ENCODE data around the gene ZNF329. TPM values are rescaled to one million over a fixed set of nuclear protein-coding genes. Genes with fewer than 3 reads are reported as not detected.

ZNF329 gene
- total and polyA plus RNA-seq, 11 donors, result 2.4 to 10.9 (median 9.0) TPM

GRCh38 chr19:58086825-58087710 lies 63.5 kb downstream of the ZNF329 start:
- H3K9me3 ChIP-seq, result peaks cover 0 to 71% (median 27%) of the 10 kb centered on the region in 12 donors

DNA sequence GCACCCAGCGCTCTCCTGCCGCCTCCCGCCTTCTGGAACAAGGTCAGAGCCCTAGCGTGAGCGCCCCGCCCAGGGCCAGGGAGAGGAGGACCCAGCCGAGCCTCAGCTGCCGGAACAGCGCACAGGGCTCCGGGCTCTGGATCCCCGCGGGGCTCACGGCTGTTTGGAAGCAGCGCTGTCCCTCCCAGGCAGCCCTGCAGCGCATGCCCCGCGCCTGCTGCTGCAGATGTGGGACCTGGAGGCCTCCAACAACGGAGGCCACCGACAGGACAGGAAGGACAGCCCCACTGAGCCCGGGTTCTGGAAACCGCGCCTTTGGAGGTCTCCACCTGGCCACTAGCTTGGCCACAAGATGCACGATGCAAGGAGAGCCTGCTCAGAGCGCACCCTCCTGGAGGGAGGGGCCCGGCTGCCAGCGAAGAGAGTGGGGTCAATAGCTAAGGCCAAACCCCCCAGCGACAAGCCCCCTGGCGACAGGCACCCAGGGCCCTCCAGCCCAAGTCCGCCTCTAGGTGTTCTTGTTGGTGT lies 65.2 kb downstream of the ZNF329 start:
- intact Hi-C loops (cut with DNase I), result no loop called here
- H3K9me3 ChIP-seq, result peaks cover 0 to 81% (median 31%) of the 10 kb centered on the region in 12 donors
- ATAC-seq, result peak in 2 of 4 donors; percentile 6 to 23
- no peaks in the 10 kb centered on the region for H3K27me3 ChIP-seq
- H3K4me1 ChIP-seq, result no peaks in the 10 kb centered on the region
- TF ChIP-seq, protein P1, sequence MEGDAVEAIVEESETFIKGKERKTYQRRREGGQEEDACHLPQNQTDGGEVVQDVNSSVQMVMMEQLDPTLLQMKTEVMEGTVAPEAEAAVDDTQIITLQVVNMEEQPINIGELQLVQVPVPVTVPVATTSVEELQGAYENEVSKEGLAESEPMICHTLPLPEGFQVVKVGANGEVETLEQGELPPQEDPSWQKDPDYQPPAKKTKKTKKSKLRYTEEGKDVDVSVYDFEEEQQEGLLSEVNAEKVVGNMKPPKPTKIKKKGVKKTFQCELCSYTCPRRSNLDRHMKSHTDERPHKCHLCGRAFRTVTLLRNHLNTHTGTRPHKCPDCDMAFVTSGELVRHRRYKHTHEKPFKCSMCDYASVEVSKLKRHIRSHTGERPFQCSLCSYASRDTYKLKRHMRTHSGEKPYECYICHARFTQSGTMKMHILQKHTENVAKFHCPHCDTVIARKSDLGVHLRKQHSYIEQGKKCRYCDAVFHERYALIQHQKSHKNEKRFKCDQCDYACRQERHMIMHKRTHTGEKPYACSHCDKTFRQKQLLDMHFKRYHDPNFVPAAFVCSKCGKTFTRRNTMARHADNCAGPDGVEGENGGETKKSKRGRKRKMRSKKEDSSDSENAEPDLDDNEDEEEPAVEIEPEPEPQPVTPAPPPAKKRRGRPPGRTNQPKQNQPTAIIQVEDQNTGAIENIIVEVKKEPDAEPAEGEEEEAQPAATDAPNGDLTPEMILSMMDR (IDR thresholded peaks at IDR 0.05), result no peak
- TF ChIP-seq POLR2A (IDR thresholded peaks at IDR 0.05), result no peak
- DNase-seq, result no peak
- no peak overlapping the region for H3K27ac ChIP-seq
- peaks cover 5 to 70% (median 37%) of the 10 kb centered on the region in 9 donors for H3K36me3 ChIP-seq
- WGBS, 4 donors, result 93 to 98% (median 95%) methylated on average over 8 to 29 of the region's 29 CpGs
- no peak overlapping the region for H3K4me3 ChIP-seq

More at GRCh38 chr19:58086825-58087710, 63.5 kb downstream of the ZNF329 start:
- peaks cover 5 to 75% (median 37%) of the 10 kb centered on the region in 9 donors for H3K36me3 ChIP-seq
- no peaks in the 10 kb centered on the region for H3K27me3 ChIP-seq
- no peak for ATAC-seq
- 95 to 97% (median 96%) methylated on average over 13 to 23 of the region's 23 CpGs for WGBS, 4 donors
- intact Hi-C loops (cut with DNase I), result no loop called here
- DNase-seq, result no peak
- no peak overlapping the region for H3K27ac ChIP-seq
- TF ChIP-seq, protein P1 (IDR thresholded peaks at IDR 0.05), result no peak
- H3K4me1 ChIP-seq, result no peaks in the 10 kb centered on the region
- H3K4me3 ChIP-seq, result no peak overlapping the region

DNA sequence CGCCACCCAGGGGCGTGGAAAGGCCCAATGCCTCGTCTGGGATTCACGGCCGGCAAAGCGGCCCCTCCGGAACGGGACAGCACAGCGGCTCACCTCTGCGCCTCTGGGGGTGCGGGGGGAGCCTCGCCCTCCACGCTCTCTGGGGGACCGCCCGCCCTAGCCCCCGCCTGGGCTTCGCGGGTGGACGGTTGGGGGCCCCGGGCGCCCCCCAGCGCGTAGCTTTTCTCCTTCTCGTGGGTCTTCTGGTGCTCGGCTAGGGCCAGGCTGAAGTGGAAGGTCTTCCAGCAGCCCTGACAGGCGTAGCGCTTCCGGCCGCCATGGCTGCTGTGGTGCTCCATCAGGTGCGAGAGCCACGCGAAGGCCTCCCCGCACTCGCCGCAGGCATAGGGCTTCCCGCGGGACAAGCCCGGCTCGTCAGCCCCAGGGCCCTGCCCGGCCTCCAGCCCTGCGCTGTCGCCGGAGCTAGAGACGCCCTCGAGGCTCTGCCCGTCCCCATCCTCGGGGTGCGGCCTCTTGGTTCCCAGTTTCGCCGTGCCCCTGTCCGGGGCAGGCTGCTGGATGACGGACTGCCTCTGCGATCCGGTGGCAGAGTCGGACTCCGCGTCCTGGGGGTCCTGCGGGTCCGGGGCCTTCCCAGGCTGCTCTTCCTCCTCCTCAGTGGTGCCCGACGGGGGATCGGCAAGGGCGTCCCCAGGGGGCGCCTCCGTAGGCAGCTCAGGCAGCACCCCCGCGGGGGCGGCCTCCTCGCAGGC lies 65.8 kb downstream of the ZNF329 start:
- intact Hi-C loops (cut with DNase I), result no loop called here
- WGBS, 4 donors, result 96 to 99% (median 98%) methylated on average over 40 to 69 of the region's 69 CpGs
- DNase-seq, result no peak
- H3K27ac ChIP-seq, result no peak overlapping the region
- peak in 2 of 4 donors; percentile 9 to 21 for ATAC-seq
- TF ChIP-seq, protein P1 (IDR thresholded peaks at IDR 0.05), result no peak
- no peak for TF ChIP-seq POLR2A (IDR thresholded peaks at IDR 0.05)
- peaks cover 0 to 87% (median 33%) of the 10 kb centered on the region in 12 donors for H3K9me3 ChIP-seq
- H3K27me3 ChIP-seq, result no peaks in the 10 kb centered on the region
- no peak overlapping the region for H3K4me3 ChIP-seq
- peaks cover 5 to 69% (median 37%) of the 10 kb centered on the region in 9 donors for H3K36me3 ChIP-seq
- H3K4me1 ChIP-seq, result no peaks in the 10 kb centered on the region

DNA sequence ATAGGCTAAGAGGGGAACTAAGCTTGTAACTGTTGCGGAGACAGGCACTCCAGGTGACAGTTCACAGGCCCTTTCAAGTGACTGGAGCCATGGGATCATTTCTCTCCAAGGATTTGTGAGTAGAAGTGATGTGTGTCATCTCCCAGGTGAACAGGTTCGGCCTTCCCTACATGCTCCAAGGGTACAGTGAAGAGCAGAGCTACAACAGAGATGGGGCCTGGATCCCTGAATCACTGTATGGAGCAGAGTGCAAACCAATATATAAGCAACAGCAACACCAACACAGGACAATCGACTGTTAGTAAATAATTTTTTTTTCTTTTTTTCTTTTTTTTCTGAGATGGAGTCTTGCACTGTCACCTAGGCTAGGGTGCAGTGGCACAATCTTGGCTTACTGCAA lies 67.6 kb downstream of the ZNF329 start:
- ATAC-seq, result no peak
- Histone ChIP-seq H3K4me3 (no peak overlapping the region), H3K36me3 (peaks cover 5 to 57% (median 33%) of the 10 kb centered on the region in 9 donors), H3K4me1 (no peaks in the 10 kb centered on the region), H3K27me3 (no peaks in the 10 kb centered on the region), H3K27ac (no peak overlapping the region), H3K9me3 (peaks cover 0 to 88% (median 34%) of the 10 kb centered on the region in 12 donors)
- DNase-seq, result no peak
- TF ChIP-seq, protein P1 (IDR thresholded peaks at IDR 0.05), result no peak
- 97 to 99% (median 98%) methylated on average over 3 of the region's 3 CpGs for WGBS, 4 donors
- intact Hi-C loops (cut with DNase I), result no loop called here

Data from heart left ventricle (tissue), 16 donors.